ENCODE results near the gene CMSS1.
A peak's percentile ranks its signal among the peaks of the same experiment; 100 is the strongest.

CMSS1 gene

DNA sequence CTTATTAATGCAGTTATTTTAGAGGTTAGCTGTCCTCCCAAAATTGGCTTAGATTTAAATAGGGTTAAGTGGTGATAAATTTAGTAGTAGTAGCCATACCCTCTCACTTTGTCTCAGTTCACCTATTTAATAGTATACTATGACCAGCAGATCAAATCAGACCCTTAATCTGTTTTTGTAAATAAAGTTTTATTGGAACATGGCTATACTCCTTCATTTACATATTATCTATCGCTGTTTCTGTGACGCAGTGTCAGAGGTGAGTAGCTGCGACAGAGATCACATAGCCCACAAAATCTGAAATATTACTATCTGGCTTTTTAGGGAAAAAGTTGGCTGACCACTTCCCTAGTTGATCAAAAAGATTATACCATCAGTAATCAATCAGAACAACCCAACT, 183.4 kb downstream of the CMSS1 start (continued):
- no peak for TF ChIP-seq ZNF48 (tag by site-specific recombination; IDR thresholded peaks at IDR 0.05)
- TF ChIP-seq ZFP69B (tag by site-specific recombination; IDR thresholded peaks at IDR 0.05), result no peak
- TF ChIP-seq, protein P1, sequence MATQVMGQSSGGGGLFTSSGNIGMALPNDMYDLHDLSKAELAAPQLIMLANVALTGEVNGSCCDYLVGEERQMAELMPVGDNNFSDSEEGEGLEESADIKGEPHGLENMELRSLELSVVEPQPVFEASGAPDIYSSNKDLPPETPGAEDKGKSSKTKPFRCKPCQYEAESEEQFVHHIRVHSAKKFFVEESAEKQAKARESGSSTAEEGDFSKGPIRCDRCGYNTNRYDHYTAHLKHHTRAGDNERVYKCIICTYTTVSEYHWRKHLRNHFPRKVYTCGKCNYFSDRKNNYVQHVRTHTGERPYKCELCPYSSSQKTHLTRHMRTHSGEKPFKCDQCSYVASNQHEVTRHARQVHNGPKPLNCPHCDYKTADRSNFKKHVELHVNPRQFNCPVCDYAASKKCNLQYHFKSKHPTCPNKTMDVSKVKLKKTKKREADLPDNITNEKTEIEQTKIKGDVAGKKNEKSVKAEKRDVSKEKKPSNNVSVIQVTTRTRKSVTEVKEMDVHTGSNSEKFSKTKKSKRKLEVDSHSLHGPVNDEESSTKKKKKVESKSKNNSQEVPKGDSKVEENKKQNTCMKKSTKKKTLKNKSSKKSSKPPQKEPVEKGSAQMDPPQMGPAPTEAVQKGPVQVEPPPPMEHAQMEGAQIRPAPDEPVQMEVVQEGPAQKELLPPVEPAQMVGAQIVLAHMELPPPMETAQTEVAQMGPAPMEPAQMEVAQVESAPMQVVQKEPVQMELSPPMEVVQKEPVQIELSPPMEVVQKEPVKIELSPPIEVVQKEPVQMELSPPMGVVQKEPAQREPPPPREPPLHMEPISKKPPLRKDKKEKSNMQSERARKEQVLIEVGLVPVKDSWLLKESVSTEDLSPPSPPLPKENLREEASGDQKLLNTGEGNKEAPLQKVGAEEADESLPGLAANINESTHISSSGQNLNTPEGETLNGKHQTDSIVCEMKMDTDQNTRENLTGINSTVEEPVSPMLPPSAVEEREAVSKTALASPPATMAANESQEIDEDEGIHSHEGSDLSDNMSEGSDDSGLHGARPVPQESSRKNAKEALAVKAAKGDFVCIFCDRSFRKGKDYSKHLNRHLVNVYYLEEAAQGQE (tag by site-specific recombination; IDR thresholded peaks at IDR 0.05), result no peak

DNA sequence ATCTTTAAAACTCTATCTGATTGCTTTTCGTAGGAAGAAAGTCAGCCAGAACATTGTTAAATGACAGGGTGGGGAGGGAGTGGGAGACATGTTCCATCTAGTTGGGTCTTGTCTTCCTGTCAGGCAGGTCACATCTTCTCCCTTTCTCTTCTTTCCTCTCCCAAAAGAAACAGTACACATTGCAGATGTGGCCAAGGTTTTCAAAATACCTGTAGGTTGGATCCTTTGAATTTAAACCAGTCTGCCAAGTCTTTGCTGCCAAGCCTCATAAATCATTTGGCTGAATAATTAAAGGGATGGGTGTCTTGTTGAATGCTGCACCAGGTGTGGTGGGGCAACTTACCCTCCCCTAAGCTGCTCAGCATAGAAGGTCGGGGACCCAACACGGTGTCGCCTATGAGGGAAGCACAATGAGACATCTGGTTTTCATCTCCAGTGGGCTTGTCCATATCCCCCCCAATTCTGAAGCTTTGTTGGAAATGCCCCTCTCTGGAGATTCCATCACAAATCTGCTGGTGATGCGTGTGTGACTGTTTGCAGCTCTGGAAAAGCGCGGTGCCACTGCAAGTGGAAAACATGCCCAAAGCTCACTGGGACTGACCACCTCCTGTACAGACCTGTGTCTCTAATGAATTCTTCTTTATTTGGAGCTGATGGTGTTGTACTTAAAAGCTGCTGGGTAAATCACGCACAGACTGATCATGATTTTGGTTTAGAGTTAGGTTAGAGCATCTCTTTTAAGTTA, 184.0 kb downstream of the CMSS1 start:
- ChIA-PET POLR2A (no interaction called here), CTCF (no interaction called here)
- H3K9me3 ChIP-seq (ENCODE audit: control insufficient read depth, insufficient read depth, low read depth, low read length), result no peaks in the 10 kb centered on the region
- no peak overlapping the region for H3K27ac ChIP-seq (ENCODE audit: extremely low read depth, low read depth, low read length)
- H3K4me1 ChIP-seq (ENCODE audit: control insufficient read depth, insufficient read depth, low read length), result peaks cover 3% of the 10 kb centered on the region
- no peak overlapping the region for H3K4me3 ChIP-seq (ENCODE audit: low read depth, low read length)
- TF ChIP-seq GLI2 (tag by site-specific recombination; IDR thresholded peaks at IDR 0.05; ENCODE audit: borderline replicate concordance, low read depth) (no peak), SALL2 (tag by site-specific recombination; IDR thresholded peaks at IDR 0.05; ENCODE audit: borderline replicate concordance) (no peak)
- TF ChIP-seq, protein P2, sequence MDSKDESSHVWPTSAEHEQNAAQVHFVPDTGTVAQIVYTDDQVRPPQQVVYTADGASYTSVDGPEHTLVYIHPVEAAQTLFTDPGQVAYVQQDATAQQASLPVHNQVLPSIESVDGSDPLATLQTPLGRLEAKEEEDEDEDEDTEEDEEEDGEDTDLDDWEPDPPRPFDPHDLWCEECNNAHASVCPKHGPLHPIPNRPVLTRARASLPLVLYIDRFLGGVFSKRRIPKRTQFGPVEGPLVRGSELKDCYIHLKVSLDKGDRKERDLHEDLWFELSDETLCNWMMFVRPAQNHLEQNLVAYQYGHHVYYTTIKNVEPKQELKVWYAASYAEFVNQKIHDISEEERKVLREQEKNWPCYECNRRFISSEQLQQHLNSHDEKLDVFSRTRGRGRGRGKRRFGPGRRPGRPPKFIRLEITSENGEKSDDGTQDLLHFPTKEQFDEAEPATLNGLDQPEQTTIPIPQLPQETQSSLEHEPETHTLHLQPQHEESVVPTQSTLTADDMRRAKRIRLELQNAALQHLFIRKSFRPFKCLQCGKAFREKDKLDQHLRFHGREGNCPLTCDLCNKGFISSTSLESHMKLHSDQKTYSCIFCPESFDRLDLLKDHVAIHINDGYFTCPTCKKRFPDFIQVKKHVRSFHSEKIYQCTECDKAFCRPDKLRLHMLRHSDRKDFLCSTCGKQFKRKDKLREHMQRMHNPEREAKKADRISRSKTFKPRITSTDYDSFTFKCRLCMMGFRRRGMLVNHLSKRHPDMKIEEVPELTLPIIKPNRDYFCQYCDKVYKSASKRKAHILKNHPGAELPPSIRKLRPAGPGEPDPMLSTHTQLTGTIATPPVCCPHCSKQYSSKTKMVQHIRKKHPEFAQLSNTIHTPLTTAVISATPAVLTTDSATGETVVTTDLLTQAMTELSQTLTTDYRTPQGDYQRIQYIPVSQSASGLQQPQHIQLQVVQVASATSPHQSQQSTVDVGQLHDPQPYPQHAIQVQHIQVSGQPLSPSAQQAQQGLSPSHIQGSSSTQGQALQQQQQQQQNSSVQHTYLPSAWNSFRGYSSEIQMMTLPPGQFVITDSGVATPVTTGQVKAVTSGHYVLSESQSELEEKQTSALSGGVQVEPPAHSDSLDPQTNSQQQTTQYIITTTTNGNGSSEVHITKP (tag by site-specific recombination; IDR thresholded peaks at IDR 0.05), result peak; percentile 78
- H3K36me3 ChIP-seq (ENCODE audit: control insufficient read depth in 2 of 2, insufficient read depth in 1 of 2, low read length in 2 of 2), result no peaks in the 10 kb centered on the region

DNA sequence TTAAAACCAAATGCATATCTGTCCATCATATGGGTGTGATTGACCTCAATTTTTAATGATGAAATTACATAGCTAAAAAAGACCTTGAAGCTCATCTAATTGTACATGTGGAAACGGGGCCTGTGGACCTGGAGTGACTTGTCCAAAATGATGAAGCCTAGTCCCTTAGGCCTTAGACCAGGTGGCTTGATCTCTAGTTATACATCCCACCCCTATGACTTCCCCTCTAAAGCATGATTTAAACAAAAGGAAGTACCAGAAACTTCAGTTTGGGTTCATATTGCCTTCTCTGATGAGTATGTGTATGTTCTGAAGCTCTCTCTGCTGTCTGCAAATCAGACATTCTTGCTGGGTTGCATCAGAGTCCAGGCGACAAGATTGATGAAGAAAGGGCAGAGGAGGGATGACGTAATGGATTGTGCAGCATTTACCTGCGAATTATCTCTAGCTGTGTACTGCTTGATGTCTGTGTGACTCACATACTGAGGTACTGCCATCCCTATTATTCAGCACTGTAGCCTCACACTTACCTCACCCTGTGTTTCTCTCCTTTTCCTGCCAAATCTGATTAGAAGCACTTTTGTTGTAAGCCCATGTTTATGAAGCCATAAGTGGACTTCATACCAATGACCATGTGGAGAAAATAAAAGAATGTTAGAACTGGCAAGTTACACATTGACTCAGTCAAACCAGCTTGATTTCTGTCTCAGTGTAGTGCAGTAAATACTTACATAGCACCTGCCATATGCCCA, 185.1 kb downstream of the CMSS1 start:
- Histone ChIP-seq H3K27ac (ENCODE audit: extremely low read depth, low read depth, low read length) (no peak overlapping the region), H3K36me3 (ENCODE audit: control insufficient read depth in 2 of 2, insufficient read depth in 1 of 2, low read length in 2 of 2) (no peaks in the 10 kb centered on the region), H3K9me3 (ENCODE audit: control insufficient read depth, insufficient read depth, low read depth, low read length) (no peaks in the 10 kb centered on the region), H3K4me3 (ENCODE audit: low read depth, low read length) (no peak overlapping the region), H3K4me1 (ENCODE audit: control insufficient read depth, insufficient read depth, low read length) (peaks cover 3% of the 10 kb centered on the region)
- POLR2A ChIA-PET, result interaction anchor here (0.9 kb wide), 1 partner anchor 258 kb away, joined by 3 read pairs; the partner anchor contains the start of gene TBC1D23
- CTCF ChIA-PET, result interaction anchor here (0.6 kb wide), 2 partner anchors 88 to 153 kb away, joined by 3 read pairs; no protein-coding TSS in a partner anchor
- no peak for TF ChIP-seq ZNF530 (tag by site-specific recombination; IDR thresholded peaks at IDR 0.05; ENCODE audit: low read depth)
- TF ChIP-seq BCL11B (tag by site-specific recombination; IDR thresholded peaks at IDR 0.05; ENCODE audit: low read depth), result 0 out of 2 replicates have a peak, but pooled peaks have one; percentile 48
- TF ChIP-seq, protein P3, sequence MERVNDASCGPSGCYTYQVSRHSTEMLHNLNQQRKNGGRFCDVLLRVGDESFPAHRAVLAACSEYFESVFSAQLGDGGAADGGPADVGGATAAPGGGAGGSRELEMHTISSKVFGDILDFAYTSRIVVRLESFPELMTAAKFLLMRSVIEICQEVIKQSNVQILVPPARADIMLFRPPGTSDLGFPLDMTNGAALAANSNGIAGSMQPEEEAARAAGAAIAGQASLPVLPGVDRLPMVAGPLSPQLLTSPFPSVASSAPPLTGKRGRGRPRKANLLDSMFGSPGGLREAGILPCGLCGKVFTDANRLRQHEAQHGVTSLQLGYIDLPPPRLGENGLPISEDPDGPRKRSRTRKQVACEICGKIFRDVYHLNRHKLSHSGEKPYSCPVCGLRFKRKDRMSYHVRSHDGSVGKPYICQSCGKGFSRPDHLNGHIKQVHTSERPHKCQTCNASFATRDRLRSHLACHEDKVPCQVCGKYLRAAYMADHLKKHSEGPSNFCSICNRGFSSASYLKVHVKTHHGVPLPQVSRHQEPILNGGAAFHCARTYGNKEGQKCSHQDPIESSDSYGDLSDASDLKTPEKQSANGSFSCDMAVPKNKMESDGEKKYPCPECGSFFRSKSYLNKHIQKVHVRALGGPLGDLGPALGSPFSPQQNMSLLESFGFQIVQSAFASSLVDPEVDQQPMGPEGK (tag by site-specific recombination; IDR thresholded peaks at IDR 0.05), result peak; percentile 68
- TF ChIP-seq ZNF394 (tag by site-specific recombination; IDR thresholded peaks at IDR 0.05; ENCODE audit: borderline replicate concordance), result peak; percentile 69; the same call in 1 of the 2 replicates
- no peak for TF ChIP-seq ZNF521 (tag by site-specific recombination; IDR thresholded peaks at IDR 0.05)
- TF ChIP-seq, protein P4, sequence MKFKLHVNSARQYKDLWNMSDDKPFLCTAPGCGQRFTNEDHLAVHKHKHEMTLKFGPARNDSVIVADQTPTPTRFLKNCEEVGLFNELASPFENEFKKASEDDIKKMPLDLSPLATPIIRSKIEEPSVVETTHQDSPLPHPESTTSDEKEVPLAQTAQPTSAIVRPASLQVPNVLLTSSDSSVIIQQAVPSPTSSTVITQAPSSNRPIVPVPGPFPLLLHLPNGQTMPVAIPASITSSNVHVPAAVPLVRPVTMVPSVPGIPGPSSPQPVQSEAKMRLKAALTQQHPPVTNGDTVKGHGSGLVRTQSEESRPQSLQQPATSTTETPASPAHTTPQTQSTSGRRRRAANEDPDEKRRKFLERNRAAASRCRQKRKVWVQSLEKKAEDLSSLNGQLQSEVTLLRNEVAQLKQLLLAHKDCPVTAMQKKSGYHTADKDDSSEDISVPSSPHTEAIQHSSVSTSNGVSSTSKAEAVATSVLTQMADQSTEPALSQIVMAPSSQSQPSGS (tag by site-specific recombination; IDR thresholded peaks at IDR 0.05; ENCODE audit: low read depth), result peak; percentile 98
- TF ChIP-seq ZNF473 (tag by site-specific recombination; IDR thresholded peaks at IDR 0.05), result no peak
- TF ChIP-seq ZBTB17 (tag by site-specific recombination; IDR thresholded peaks at IDR 0.05), result peak; percentile 92
- peak; percentile 31; the same call in 1 of the 2 replicates for TF ChIP-seq ZNF76 (tag by site-specific recombination; IDR thresholded peaks at IDR 0.05; ENCODE audit: borderline replicate concordance, low read depth)
- TF ChIP-seq ZEB2 (tag by site-specific recombination; IDR thresholded peaks at IDR 0.05), result peak; percentile 97
- TF ChIP-seq, protein P5, sequence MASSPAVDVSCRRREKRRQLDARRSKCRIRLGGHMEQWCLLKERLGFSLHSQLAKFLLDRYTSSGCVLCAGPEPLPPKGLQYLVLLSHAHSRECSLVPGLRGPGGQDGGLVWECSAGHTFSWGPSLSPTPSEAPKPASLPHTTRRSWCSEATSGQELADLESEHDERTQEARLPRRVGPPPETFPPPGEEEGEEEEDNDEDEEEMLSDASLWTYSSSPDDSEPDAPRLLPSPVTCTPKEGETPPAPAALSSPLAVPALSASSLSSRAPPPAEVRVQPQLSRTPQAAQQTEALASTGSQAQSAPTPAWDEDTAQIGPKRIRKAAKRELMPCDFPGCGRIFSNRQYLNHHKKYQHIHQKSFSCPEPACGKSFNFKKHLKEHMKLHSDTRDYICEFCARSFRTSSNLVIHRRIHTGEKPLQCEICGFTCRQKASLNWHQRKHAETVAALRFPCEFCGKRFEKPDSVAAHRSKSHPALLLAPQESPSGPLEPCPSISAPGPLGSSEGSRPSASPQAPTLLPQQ (tag by site-specific recombination; IDR thresholded peaks at IDR 0.05), result peak; percentile 89
- peak; percentile 90 for TF ChIP-seq ZNF324 (tag by site-specific recombination; IDR thresholded peaks at IDR 0.05)
